ENCODE results near the gene DACH1. TPM values are rescaled to one million over a fixed set of nuclear protein-coding genes. Genes with fewer than 3 reads are reported as not detected.

DACH1 gene
- total and polyA plus RNA-seq, 12 donors: 3.6 to 20.0 (median 8.8) TPM

DNA sequence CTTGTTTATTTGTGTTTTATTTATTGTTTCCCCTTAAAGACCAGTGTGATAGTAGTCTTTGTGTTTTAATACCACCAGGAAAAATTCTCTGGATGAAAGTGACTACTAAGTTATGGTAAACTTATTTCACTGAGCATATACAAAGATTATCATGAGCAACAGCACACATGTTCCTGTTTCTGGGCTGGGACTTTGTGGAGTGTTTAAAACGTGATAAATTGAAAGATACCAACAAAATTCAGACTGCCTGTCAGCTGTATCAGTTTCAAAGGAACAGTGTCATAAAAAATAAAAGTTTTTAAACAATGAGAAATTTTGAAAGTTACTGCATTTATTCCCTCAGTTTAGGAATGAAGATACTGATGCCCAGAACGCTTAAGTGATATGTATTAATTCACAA is 259.4 kb downstream of the DACH1 start:
- Histone ChIP-seq H3K4me3 (no peak overlapping the region), H3K27ac (no peak overlapping the region), H3K9me3 (replicated peaks in 1 of 3) (no peaks in the 10 kb centered on the region), H3K4me1 (replicated peaks in 1 of 2) (peaks cover 0 to 7% of the 10 kb centered on the region in 2 donors), H3K27me3 (no peaks in the 10 kb centered on the region), H3K36me3 (replicated peaks in 1 of 2) (no peaks in the 10 kb centered on the region)
- TF ChIP-seq, protein P1, sequence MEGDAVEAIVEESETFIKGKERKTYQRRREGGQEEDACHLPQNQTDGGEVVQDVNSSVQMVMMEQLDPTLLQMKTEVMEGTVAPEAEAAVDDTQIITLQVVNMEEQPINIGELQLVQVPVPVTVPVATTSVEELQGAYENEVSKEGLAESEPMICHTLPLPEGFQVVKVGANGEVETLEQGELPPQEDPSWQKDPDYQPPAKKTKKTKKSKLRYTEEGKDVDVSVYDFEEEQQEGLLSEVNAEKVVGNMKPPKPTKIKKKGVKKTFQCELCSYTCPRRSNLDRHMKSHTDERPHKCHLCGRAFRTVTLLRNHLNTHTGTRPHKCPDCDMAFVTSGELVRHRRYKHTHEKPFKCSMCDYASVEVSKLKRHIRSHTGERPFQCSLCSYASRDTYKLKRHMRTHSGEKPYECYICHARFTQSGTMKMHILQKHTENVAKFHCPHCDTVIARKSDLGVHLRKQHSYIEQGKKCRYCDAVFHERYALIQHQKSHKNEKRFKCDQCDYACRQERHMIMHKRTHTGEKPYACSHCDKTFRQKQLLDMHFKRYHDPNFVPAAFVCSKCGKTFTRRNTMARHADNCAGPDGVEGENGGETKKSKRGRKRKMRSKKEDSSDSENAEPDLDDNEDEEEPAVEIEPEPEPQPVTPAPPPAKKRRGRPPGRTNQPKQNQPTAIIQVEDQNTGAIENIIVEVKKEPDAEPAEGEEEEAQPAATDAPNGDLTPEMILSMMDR (IDR thresholded peaks at IDR 0.05): no peak
- no peak for TF ChIP-seq POLR2A (IDR thresholded peaks at IDR 0.05)
- 60 to 83% (median 67%) methylated on average over 2 of the region's 2 CpGs for WGBS, 4 donors
- no peak for DNase-seq
- intact Hi-C loops (cut with DNase I): no loop called here

DNA sequence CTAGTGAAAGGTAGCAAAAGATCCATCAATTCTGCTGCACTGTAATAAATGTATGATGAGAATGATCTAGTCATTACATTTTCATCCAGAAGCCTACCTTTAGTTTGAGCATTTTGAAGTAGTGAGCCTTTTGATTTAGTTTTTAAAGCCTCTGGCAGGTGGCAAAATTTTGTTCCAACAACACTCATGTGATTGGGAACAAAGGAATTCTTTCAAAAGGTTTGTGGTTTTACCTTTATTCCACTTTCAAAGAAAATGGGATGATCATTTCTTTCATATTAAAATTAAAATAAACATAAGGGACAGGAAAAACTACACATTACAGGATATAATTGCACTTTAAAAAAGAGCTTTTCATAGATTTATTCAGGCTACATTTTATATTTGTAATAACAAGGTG is 260.2 kb downstream of the DACH1 start:
- H3K4me1 ChIP-seq (replicated peaks in 1 of 2): peaks cover 0 to 7% of the 10 kb centered on the region in 2 donors
- TF ChIP-seq POLR2A (IDR thresholded peaks at IDR 0.05): no peak
- TF ChIP-seq, protein P1 (IDR thresholded peaks at IDR 0.05): no peak
- no peak overlapping the region for H3K27ac ChIP-seq
- no peak overlapping the region for H3K4me3 ChIP-seq
- H3K27me3 ChIP-seq: no peaks in the 10 kb centered on the region
- DNase-seq: no peak
- peaks cover 0 to 6% (median 0%) of the 10 kb centered on the region in 3 donors for H3K9me3 ChIP-seq (replicated peaks in 1 of 3)
- no peaks in the 10 kb centered on the region for H3K36me3 ChIP-seq (replicated peaks in 1 of 2)
- intact Hi-C loops (cut with DNase I): no loop called here

DNA sequence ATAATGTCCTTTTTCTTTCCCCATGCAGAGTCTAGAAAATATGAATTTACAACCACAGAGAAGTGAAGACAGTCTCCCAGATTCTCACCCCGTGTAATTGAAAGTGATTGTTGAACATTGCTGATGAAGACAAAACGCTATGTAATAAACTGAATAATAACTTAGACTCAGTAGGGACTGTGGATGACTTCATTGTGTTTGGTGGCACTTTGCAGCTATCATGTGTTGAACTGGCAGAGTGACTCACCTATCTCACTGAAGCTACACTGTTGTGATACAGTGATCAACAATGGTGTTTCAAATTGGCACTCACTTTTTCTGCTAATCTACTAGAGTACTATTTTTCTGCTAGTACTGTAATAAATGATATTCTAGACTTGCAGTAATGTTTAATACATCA is 261.3 kb downstream of the DACH1 start:
- intact Hi-C loops (cut with DNase I): no loop called here
- WGBS, 4 donors: 77 to 92% (median 85%) methylated on average over 2 of the region's 2 CpGs
- TF ChIP-seq, protein P1 (IDR thresholded peaks at IDR 0.05): no peak
- no peak for TF ChIP-seq POLR2A (IDR thresholded peaks at IDR 0.05)

DNA sequence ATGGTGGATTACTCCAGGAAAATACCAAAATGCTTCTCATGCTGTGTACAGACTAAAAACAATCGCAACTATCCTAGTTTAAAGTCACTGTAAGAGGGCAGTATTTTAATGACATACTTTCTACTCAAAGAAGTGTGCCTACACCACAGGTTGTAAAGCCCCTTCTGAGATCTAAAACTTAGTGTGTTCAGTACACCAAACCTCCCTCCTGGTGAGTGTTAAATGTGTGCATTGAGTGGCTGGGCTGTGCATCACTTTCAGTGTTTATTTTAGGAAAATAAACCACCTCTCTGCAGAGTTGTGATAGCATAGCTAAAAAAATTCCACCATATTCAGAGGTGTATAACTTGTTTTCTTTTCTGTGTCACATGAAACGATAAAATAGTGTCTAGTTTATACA is 263.7 kb downstream of the DACH1 start:
- TF ChIP-seq POLR2A (IDR thresholded peaks at IDR 0.05): no peak
- TF ChIP-seq, protein P1 (IDR thresholded peaks at IDR 0.05): no peak
- Histone ChIP-seq H3K36me3 (replicated peaks in 1 of 2) (no peaks in the 10 kb centered on the region), H3K4me3 (no peak overlapping the region), H3K9me3 (replicated peaks in 1 of 3) (peaks cover 0 to 6% (median 0%) of the 10 kb centered on the region in 3 donors), H3K4me1 (replicated peaks in 1 of 2) (no peaks in the 10 kb centered on the region), H3K27me3 (no peaks in the 10 kb centered on the region), H3K27ac (no peak overlapping the region)
- intact Hi-C loops (cut with DNase I): no loop called here
- DNase-seq: no peak
- WGBS, 4 donors: 87 to 96% (median 95%) methylated on average over 2 of the region's 2 CpGs

More for the DNA sequence above, 261.3 kb downstream of the DACH1 start:
- Histone ChIP-seq H3K4me3 (no peak overlapping the region), H3K4me1 (replicated peaks in 1 of 2) (peaks cover 0 to under 1% of the 10 kb centered on the region in 2 donors), H3K9me3 (replicated peaks in 1 of 3) (peaks cover 0 to 6% (median 0%) of the 10 kb centered on the region in 3 donors), H3K27ac (no peak overlapping the region), H3K27me3 (no peaks in the 10 kb centered on the region), H3K36me3 (replicated peaks in 1 of 2) (no peaks in the 10 kb centered on the region)
- DNase-seq: no peak
